H1 (cell line): Measurements from ENCODE around the gene NBL1. TPM values are rescaled to one million over a fixed set of nuclear protein-coding genes. Genes with fewer than 3 reads are reported as not detected.
A peak's percentile ranks its signal among the peaks of the same experiment; 100 is the strongest.

Experiments used
- CTCF ChIA-PET: fragments of 300-600 bp; sonication (Branson Sonifier 250); formaldehyde crosslinking; loops from one replicate; lab custom pipeline; 2021; ENCODE audit not compliant: partially characterized antibody; lab: Charles Lee
- POLR2A ChIA-PET: fragments of 300-600 bp; sonication (Branson Sonifier 250); formaldehyde crosslinking; loops from one replicate; lab custom pipeline; 2021; ENCODE audit warnings: inconsistent platforms; ENCODE audit not compliant: partially characterized antibody; lab: Charles Lee
- DNase-seq, 2 experiments: peaks; one replicate each; pipeline versions ENCODE4 v3.0.0 to v3.0.0-alpha.2; 2010 to 2022; ENCODE audit warnings: low spot score in 2 of 2, low read depth in 1 of 2, mixed read lengths in 1 of 2
- FAIRE-seq: peaks from 2 replicates; lab custom pipeline; 2011; peaks lifted over from hg19 to GRCh38; lab: Jason Lieb, UNC
- H2AFZ ChIP-seq: 2 replicates; pipeline ENCODE4 v1.8.1; 2012; ENCODE audit warnings: low read length, inconsistent platforms
- H2AK5ac ChIP-seq: 2 replicates; pipeline ENCODE4 v1.6.1; 2013; ENCODE audit warnings: low read depth, low read length
- H2BK120ac ChIP-seq: replicated peaks from 2 replicates; pipeline ENCODE3; 2013; ENCODE audit warnings: low read depth, low read length, inconsistent platforms
- H2BK12ac ChIP-seq: 2 replicates; pipeline ENCODE4 v1.6.1; 2013; ENCODE audit warnings: low read depth, low read length
- H2BK15ac ChIP-seq: 2 replicates; pipeline ENCODE4 v1.6.1; 2013; ENCODE audit warnings: low read length
- H2BK20ac ChIP-seq: 2 replicates; pipeline ENCODE4 v1.6.1; 2013; ENCODE audit warnings: low read length
- H2BK5ac ChIP-seq: 2 replicates; pipeline ENCODE4 v1.6.1; 2013; ENCODE audit warnings: low read depth, low read length
- H3K14ac ChIP-seq: 2 replicates; pipeline ENCODE4 v1.6.1; 2013; ENCODE audit warnings: inconsistent platforms; ENCODE audit not compliant: insufficient read length
- H3K18ac ChIP-seq: 2 replicates; pipeline ENCODE4 v1.6.1; 2013; ENCODE audit warnings: low read length; ENCODE audit errors: extremely low read depth
- H3K23ac ChIP-seq: 2 replicates; pipeline ENCODE4 v1.6.1; 2013; ENCODE audit warnings: inconsistent platforms; ENCODE audit not compliant: insufficient read length
- H3K23me2 ChIP-seq: 2 replicates; pipeline ENCODE4 v1.6.1; 2013; ENCODE audit warnings: low read depth, low read length
- H3K27ac ChIP-seq: 2 replicates; pipeline ENCODE4 v1.6.1; 2011; ENCODE audit warnings: low read depth, low read length, inconsistent platforms
- H3K27me3 ChIP-seq, 4 experiments: replicated peaks in 1 of 4; 1 replicate in 1 of 4; 2 replicates in 3 of 4; pipeline versions ENCODE4 v1.6.1 to v1.8.1; 2011 to 2013; ENCODE audit warnings: low read length in 3 of 4, mild to moderate bottlenecking in 3 of 4, inconsistent platforms in 2 of 4, mixed read lengths in 2 of 4, moderate library complexity in 1 of 4; ENCODE audit not compliant: control insufficient read depth in 3 of 4, insufficient read depth in 3 of 4; ENCODE audit errors: extremely low read depth in 1 of 4
- H3K36me3 ChIP-seq, 4 experiments: 2 replicates each; pipeline versions ENCODE4 v1.6.1 to v1.8.1; 2011 to 2013; ENCODE audit warnings: mild to moderate bottlenecking in 4 of 4, low read length in 3 of 4, moderate library complexity in 2 of 4, control low read depth in 1 of 4, inconsistent platforms in 1 of 4; ENCODE audit not compliant: insufficient read depth in 4 of 4, control insufficient read depth in 2 of 4
- H3K4ac ChIP-seq: replicated peaks from 2 replicates; pipeline ENCODE3; 2013; ENCODE audit warnings: low read length, low read depth, mixed read lengths, inconsistent platforms; ENCODE audit not compliant: insufficient read length
- H3K4me1 ChIP-seq, 4 experiments: replicated peaks in 1 of 4; 1 replicate in 1 of 4; 2 replicates in 3 of 4; pipeline versions ENCODE4 v1.6.1 to v1.8.1; 2011 to 2013; ENCODE audit warnings: low read length in 3 of 4, inconsistent platforms in 2 of 4, mixed read lengths in 1 of 4; ENCODE audit not compliant: insufficient read depth in 4 of 4, control insufficient read depth in 3 of 4
- H3K4me2 ChIP-seq, 2 experiments: 2 replicates each; pipeline versions ENCODE4 v1.6.1 to v1.8.1; 2011 to 2013; ENCODE audit warnings: low read depth in 2 of 2, low read length in 2 of 2, control low read depth in 1 of 2, inconsistent platforms in 1 of 2, mild to moderate bottlenecking in 1 of 2; ENCODE audit not compliant: insufficient read depth in 1 of 2
- H3K4me3 ChIP-seq, 4 experiments: fragments of 200-600, 300-600 bp in 1 of 4; sonication (generic), shearing (Covaris generic), sonication (Bioruptor Twin) in 1 of 4; 2 replicates each; pipeline versions ENCODE4 v1.5.1 to v1.8.1; 2011 to 2016; ENCODE audit warnings: low read length in 4 of 4, low read depth in 3 of 4, control low read depth in 2 of 4, inconsistent platforms in 2 of 4, mild to moderate bottlenecking in 2 of 4, mixed read lengths in 1 of 4, moderate library complexity in 1 of 4; ENCODE audit not compliant: insufficient read depth in 2 of 4; ENCODE audit errors: extremely low read depth in 1 of 4
- H3K56ac ChIP-seq: replicated peaks from 2 replicates; pipeline ENCODE3; 2013; ENCODE audit warnings: low read depth, mild to moderate bottlenecking, mixed read lengths, low read length, inconsistent platforms; ENCODE audit not compliant: insufficient read length
- H3K79me1 ChIP-seq: 2 replicates; pipeline ENCODE4 v1.6.1; 2013; ENCODE audit warnings: low read depth, low read length, control low read depth
- H3K79me2 ChIP-seq, 2 experiments: 2 replicates each; pipeline versions ENCODE4 v1.6.1 to v1.8.1; 2012 to 2013; ENCODE audit warnings: low read length in 2 of 2, mild to moderate bottlenecking in 2 of 2, inconsistent platforms in 1 of 2; ENCODE audit not compliant: insufficient read depth in 2 of 2, control insufficient read depth in 1 of 2
- H3K9ac ChIP-seq, 4 experiments: replicated peaks in 1 of 4; 1 replicate in 1 of 4; 2 replicates in 3 of 4; pipeline versions ENCODE4 v1.6.1 to v1.8.1; 2011 to 2013; ENCODE audit warnings: low read depth in 3 of 4, low read length in 3 of 4, control low read depth in 2 of 4, mild to moderate bottlenecking in 2 of 4, moderate library complexity in 2 of 4, inconsistent platforms in 1 of 4; ENCODE audit errors: extremely low read depth in 1 of 4
- H3K9me3 ChIP-seq, 2 experiments: 2 replicates each; pipeline versions ENCODE4 v1.6.1 to v1.8.1; 2012 to 2013; ENCODE audit warnings: mild to moderate bottlenecking in 2 of 2, moderate library complexity in 2 of 2, control low read depth in 1 of 2, inconsistent platforms in 1 of 2, low read depth in 1 of 2, low read length in 1 of 2, mixed read lengths in 1 of 2; ENCODE audit not compliant: insufficient read depth in 2 of 2
- H4K20me1 ChIP-seq, 2 experiments: replicated peaks in 1 of 2; 2 replicates each; pipeline versions ENCODE3 to v1.8.1; 2011 to 2013; ENCODE audit warnings: inconsistent platforms in 2 of 2, low read length in 2 of 2, mild to moderate bottlenecking in 1 of 2; ENCODE audit not compliant: insufficient read depth in 2 of 2, control insufficient read depth in 1 of 2
- H4K5ac ChIP-seq: 2 replicates; pipeline ENCODE4 v1.6.1; 2013; ENCODE audit warnings: low read length, low read depth, mixed read lengths, inconsistent platforms; ENCODE audit not compliant: insufficient read length
- H4K8ac ChIP-seq: 2 replicates; pipeline ENCODE4 v1.8.0; 2013; ENCODE audit warnings: mild to moderate bottlenecking, moderate library complexity, low read length, inconsistent platforms; ENCODE audit not compliant: insufficient read depth; ENCODE audit errors: extremely low read depth
- H4K91ac ChIP-seq: replicated peaks from 2 replicates; pipeline ENCODE3; 2013; ENCODE audit warnings: low read length, mixed read lengths, inconsistent platforms; ENCODE audit not compliant: insufficient read length
- EZH2 ChIP-seq: fragments of 200-600 bp; sonication (generic); IDR thresholded peaks from 2 replicates; pipeline ENCODE4 v1.7.1; 2012; ENCODE audit warnings: low read depth, mild to moderate bottlenecking, moderate library complexity, low read length, inconsistent platforms; ENCODE audit not compliant: severe bottlenecking
- JUN ChIP-seq: IDR thresholded peaks from 2 replicates; pipeline ENCODE4 v1.6.1; 2011; ENCODE audit warnings: low read depth, mild to moderate bottlenecking, improper control_type of control experiment, low read length
- KDM1A ChIP-seq: fragments of 200-600, 300-600 bp; sonication (generic); IDR thresholded peaks from 2 replicates; pipeline ENCODE4 v1.7.1; 2016; ENCODE audit warnings: mild to moderate bottlenecking, low read length, borderline replicate concordance
- KDM5A ChIP-seq: fragments of 200-600 bp; IDR thresholded peaks from 2 replicates; pipeline ENCODE4 v1.7.1; 2012; ENCODE audit warnings: mild to moderate bottlenecking, low read length, inconsistent platforms, mixed read lengths
- SP4 ChIP-seq: IDR thresholded peaks from 2 replicates; pipeline ENCODE4 v1.6.1; 2012; ENCODE audit warnings: low read length, inconsistent platforms
- ZNF274 ChIP-seq: IDR thresholded peaks from 2 replicates; pipeline ENCODE4 v1.7.0; 2012; ENCODE audit warnings: low read length, borderline replicate concordance; ENCODE audit errors: extremely low read depth
- WGBS, 2 experiments: shearing (Covaris generic) in 1 of 2; methylation state at CpG; one replicate each; pipeline versions ENCODE4 v1.1.6 to v1.1.7; 2013 to 2015; ENCODE audit warnings: low lambda C conversion rate in 2 of 2, mixed read lengths in 2 of 2, inconsistent platforms in 1 of 2, low coverage in 1 of 2, missing lambda C conversion rate in 1 of 2; ENCODE audit not compliant: insufficient replicate concordance in 2 of 2, insufficient coverage in 1 of 2, insufficient read length in 1 of 2; ENCODE audit errors: extremely low coverage in 1 of 2, missing lambda C conversion rate in 1 of 2; 5-methylcytosine and 5-hydroxymethylcytosine counted together
- polyA plus RNA-seq, 7 experiments: library from polyadenylated mRNA; depleted of rRNA in 3 of 7; stranded (reverse) in 5 of 7; unstranded in 2 of 7; fragments of >200 nt in 5 of 7; fragments of 200-250 nt in 2 of 7; gene quantifications; 1 replicate in 5 of 7; 2 replicates in 1 of 7; 4 replicates in 1 of 7; pipeline versions ENCODE4 v1.2.1 to v1.2.3, GENCODE V29; 2011 to 2013; ENCODE audit warnings: missing spikeins in 2 of 7, mixed read lengths in 2 of 7
- total RNA-seq: library from RNA; stranded (reverse); fragmentation: NEBNext Ultra II Directional; extraction: Animal tissue kit (Norgen Biotek cat#: 25700); gene quantifications from 2 replicates; pipeline ENCODE4 v1.2.1, GENCODE V29; 2021

Gene NBL1
- total and polyA plus RNA-seq, 2 of the 8 experiments (the other 6 are each of a cell fraction or from before 2014, with no cell fraction given), result 8.7 to 9.7 TPM

- H3K4ac ChIP-seq, result no peak overlapping the region
- H3K4me1 ChIP-seq, result no peaks in the 10 kb centered on the region
- no peak overlapping the region for H2BK5ac ChIP-seq
- no peak overlapping the region for H3K56ac ChIP-seq
- no peak overlapping the region for H3K23ac ChIP-seq
- no peak overlapping the region for H3K27ac ChIP-seq
- H2AFZ ChIP-seq, result no peak overlapping the region
- H3K9me3 ChIP-seq, result no peaks in the 10 kb centered on the region
- ChIA-PET CTCF (interaction anchor here (0.8 to 5.9 kb wide), 5 partner anchors 8 to 77 kb away, joined by 3 to 45 read pairs (median 4); no protein-coding TSS in a partner anchor), POLR2A (no interaction called here)
- no peaks in the 10 kb centered on the region for H3K79me1 ChIP-seq
- H2BK15ac ChIP-seq, result no peak overlapping the region
- no peak overlapping the region for H3K9ac ChIP-seq
- H3K23me2 ChIP-seq, result no peaks in the 10 kb centered on the region
- no peak overlapping the region for H4K8ac ChIP-seq
- no peak overlapping the region for H3K14ac ChIP-seq
- H4K20me1 ChIP-seq, result no peaks in the 10 kb centered on the region
- no peak overlapping the region for H4K91ac ChIP-seq
- no peak overlapping the region for H2BK12ac ChIP-seq
- H3K79me2 ChIP-seq, result no peaks in the 10 kb centered on the region
- no peak overlapping the region for H2AK5ac ChIP-seq
- H3K36me3 ChIP-seq, result no peaks in the 10 kb centered on the region
- no peak overlapping the region for H3K4me3 ChIP-seq
- DNase-seq, result no peak
- FAIRE-seq, result no peak
- H4K5ac ChIP-seq, result no peak overlapping the region
- no peak overlapping the region for H3K18ac ChIP-seq
- no peak overlapping the region for H2BK120ac ChIP-seq
- TF ChIP-seq ZNF274, result no peak
- TF ChIP-seq KDM1A, result 0 out of 2 replicates have a peak, but pooled peaks have one; percentile 24
- TF ChIP-seq EZH2, result no peak
- TF ChIP-seq JUN, result no peak
- no peak for TF ChIP-seq KDM5A
- TF ChIP-seq SP4, result no peak
- 91% methylated on average over 8 of the region's 8 CpGs; no CpG with 5 or more reads in 1 of the 2 experiments for whole genome bisulfite sequencing, 2 experiments
- H3K27me3 ChIP-seq, result no peaks in the 10 kb centered on the region
- H2BK20ac ChIP-seq, result no peak overlapping the region
- no peak overlapping the region for H3K4me2 ChIP-seq
Observed at GRCh38 chr1:19696820-19697219, 52.7 kb downstream of the NBL1 start.
